SK-N-MC (cell line): ENCODE data around the gene SRGAP1.
A peak's percentile ranks its signal among the peaks of the same experiment; 100 is the strongest.

Experiments
- DNase-seq: peaks from one replicate; pipeline ENCODE4 v3.0.0-alpha.2; 2011; ENCODE audit warnings: low read depth, low spot score
- H3K27ac ChIP-seq: fragments of 200-600 bp; sonication (generic); 2 replicates; pipeline ENCODE4 v1.5.1; 2016; ENCODE audit warnings: mixed run types
- H3K36me3 ChIP-seq: fragments of 200-600 bp; sonication (generic); 2 replicates; pipeline ENCODE4 v1.6.1; 2017; ENCODE audit warnings: antibody characterized with exemption, low read length, mixed read lengths; ENCODE audit not compliant: insufficient read depth
- H3K4me3 ChIP-seq: fragments of 200-600 bp; sonication (generic); 2 replicates; pipeline ENCODE4 v1.5.1; 2016
- H3K9ac ChIP-seq: fragments of 200-600 bp; sonication (generic); 2 replicates; pipeline ENCODE4 v1.8.0; 2017; ENCODE audit warnings: mixed run types, mixed read lengths; ENCODE audit not compliant: insufficient read length
- H3K9me3 ChIP-seq: fragments of 200-600 bp; sonication (generic); 2 replicates; pipeline ENCODE4 v1.6.1; 2017; ENCODE audit warnings: low read depth, mild to moderate bottlenecking, antibody characterized with exemption, low read length, moderate library complexity, mixed read lengths
- EZH2 ChIP-seq: fragments of 200-600 bp; sonication (generic); IDR thresholded peaks from one replicate; pipeline ENCODE4 v1.6.1; 2017; ENCODE audit warnings: antibody characterized with exemption
- FOXP2 ChIP-seq: optimal IDR thresholded peaks from 2 replicates; pipeline ENCODE3; 2011; ENCODE audit warnings: mild to moderate bottlenecking, moderate library complexity; ENCODE audit not compliant: insufficient read depth; ENCODE audit errors: extremely low read length, control extremely low read depth
- POLR2AphosphoS5 ChIP-seq: IDR thresholded peaks from 2 replicates; pipeline ENCODE4 v1.6.1; 2012; ENCODE audit warnings: mild to moderate bottlenecking, low read depth, low read length, borderline replicate concordance

Gene SRGAP1

GRCh38 chr12:63844391-63845341 lies at the start of gene SRGAP1:
Gene SRGAP1 (plus strand): TSS chr12:63844700. CDS start chr12:63844817, 117 bp downstream.
- peak within 1 kb of the TSS; percentile 68 for H3K9ac ChIP-seq
- no peaks in the 10 kb centered on the region for H3K9me3 ChIP-seq
- H3K4me3 ChIP-seq = peak within 1 kb of the TSS; percentile 90
- no peaks in the 10 kb centered on the region for H3K36me3 ChIP-seq
- DNase-seq = no peak
- TF ChIP-seq EZH2 = no peak
- no peak within 1 kb of the TSS for H3K27ac ChIP-seq

DNA sequence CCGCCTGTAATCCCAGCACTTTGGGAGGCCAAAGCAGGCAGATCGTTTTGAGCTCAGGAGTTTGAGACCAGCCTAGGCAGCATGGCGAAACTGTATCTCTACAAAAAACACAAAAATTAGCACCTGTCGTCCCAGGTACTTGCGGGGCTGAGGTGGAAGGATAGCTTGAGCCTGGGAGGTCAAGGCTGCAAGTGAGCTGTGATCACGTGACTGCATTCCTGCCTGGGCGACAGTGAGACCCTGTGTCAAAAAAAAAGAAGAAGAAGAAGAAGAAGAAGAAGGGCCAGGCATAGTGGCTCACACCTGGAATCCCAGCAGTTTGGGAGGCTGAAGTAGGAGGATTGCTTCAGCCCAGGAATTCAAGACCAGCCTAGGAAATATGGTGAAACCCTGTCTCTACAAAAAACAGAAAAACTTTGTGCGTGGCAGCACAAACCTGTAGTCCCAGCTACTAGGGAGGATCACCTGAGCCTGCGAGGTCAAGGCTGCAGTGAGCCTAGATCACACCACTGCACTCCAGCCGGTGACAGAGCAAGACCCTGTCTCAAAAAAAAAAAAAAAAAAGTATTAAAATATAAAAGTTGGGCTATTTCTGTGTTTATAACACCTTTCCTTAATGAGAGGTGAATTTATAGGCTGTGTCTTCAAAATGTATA lies 49.3 kb upstream of the SRGAP1 start:
- H3K9ac ChIP-seq = no peak overlapping the region
- no peaks in the 10 kb centered on the region for H3K9me3 ChIP-seq
- H3K36me3 ChIP-seq = peaks cover 6% of the 10 kb centered on the region
- no peak for DNase-seq
- no peak overlapping the region for H3K4me3 ChIP-seq
- H3K27ac ChIP-seq = no peak overlapping the region
- TF ChIP-seq POLR2AphosphoS5 (no peak), FOXP2 (no peak), EZH2 (no peak)

- no peak overlapping the region for H3K4me3 ChIP-seq
- TF ChIP-seq FOXP2 (no peak), POLR2AphosphoS5 (no peak), EZH2 (no peak)
- no peak overlapping the region for H3K27ac ChIP-seq
- H3K9ac ChIP-seq = no peak overlapping the region
- no peaks in the 10 kb centered on the region for H3K9me3 ChIP-seq
- no peak for DNase-seq
- no peaks in the 10 kb centered on the region for H3K36me3 ChIP-seq
Observed at GRCh38 chr12:63795944-63796343, 48.6 kb upstream of the SRGAP1 start.

DNA sequence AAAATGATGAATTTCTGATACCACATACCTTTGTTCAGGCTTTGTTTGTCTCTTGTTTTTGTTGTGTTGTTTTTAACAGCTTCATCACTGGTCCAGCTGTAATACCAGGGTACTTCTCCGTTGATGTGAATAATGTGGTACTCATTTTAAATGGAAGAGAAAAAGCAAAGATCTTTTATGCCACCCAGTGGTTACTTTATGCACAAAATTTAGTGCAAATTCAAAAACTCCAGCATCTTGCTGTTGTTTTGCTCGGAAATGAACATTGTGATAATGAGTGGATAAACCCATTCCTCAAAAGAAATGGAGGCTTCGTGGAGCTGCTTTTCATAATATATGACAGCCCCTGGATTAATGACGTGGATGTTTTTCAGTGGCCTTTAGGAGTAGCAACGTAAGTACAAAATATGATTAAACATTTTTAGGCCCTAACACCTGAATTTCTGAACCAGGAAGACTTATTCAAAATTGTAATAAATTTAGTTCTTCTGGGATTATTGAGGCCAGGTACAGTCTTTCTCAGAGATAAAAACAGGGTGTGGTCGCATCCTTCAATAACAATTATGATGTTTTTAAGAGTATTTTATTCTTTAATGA lies 42.4 kb upstream of the SRGAP1 start:
- TF ChIP-seq FOXP2 (no peak), POLR2AphosphoS5 (no peak)
- H3K36me3 ChIP-seq = peaks cover 27% of the 10 kb centered on the region
- no peak for DNase-seq
- no peak overlapping the region for H3K4me3 ChIP-seq
- no peaks in the 10 kb centered on the region for H3K9me3 ChIP-seq
- no peak overlapping the region for H3K27ac ChIP-seq
- no peak overlapping the region for H3K9ac ChIP-seq

GRCh38 chr12:63804746-63805145 lies 39.8 kb upstream of the SRGAP1 start:
- no peak for DNase-seq
- Histone ChIP-seq H3K36me3 (peaks cover 35% of the 10 kb centered on the region), H3K4me3 (no peak overlapping the region), H3K9me3 (no peaks in the 10 kb centered on the region), H3K27ac (no peak overlapping the region), H3K9ac (no peak overlapping the region)
- TF ChIP-seq POLR2AphosphoS5 (no peak), EZH2 (no peak), FOXP2 (no peak)

- Histone ChIP-seq H3K36me3 (peaks cover 35% of the 10 kb centered on the region), H3K27ac (no peak overlapping the region), H3K4me3 (no peak overlapping the region), H3K9me3 (no peaks in the 10 kb centered on the region), H3K9ac (no peak overlapping the region)
- no peak for DNase-seq
- TF ChIP-seq EZH2 (no peak), POLR2AphosphoS5 (no peak), FOXP2 (no peak)
Observed at GRCh38 chr12:63805704-63806672, 38.5 kb upstream of the SRGAP1 start.

GRCh38 chr12:63808631-63809030 lies 35.9 kb upstream of the SRGAP1 start:
- Histone ChIP-seq H3K4me3 (no peak overlapping the region), H3K9ac (no peak overlapping the region), H3K36me3 (peaks cover 32% of the 10 kb centered on the region), H3K9me3 (no peaks in the 10 kb centered on the region), H3K27ac (peak overlapping the region; percentile 59; the same call in 1 of the 2 replicates)
- DNase-seq = peak; percentile 70
- TF ChIP-seq POLR2AphosphoS5 (no peak), FOXP2 (no peak), EZH2 (no peak)

GRCh38 chr12:63809566-63809965 lies 34.9 kb upstream of the SRGAP1 start:
- H3K4me3 ChIP-seq = no peak overlapping the region
- no peak for DNase-seq
- H3K9me3 ChIP-seq = no peaks in the 10 kb centered on the region
- no peak for TF ChIP-seq POLR2AphosphoS5
- TF ChIP-seq FOXP2 = no peak
- no peak for TF ChIP-seq EZH2
- H3K36me3 ChIP-seq = peaks cover 28% of the 10 kb centered on the region; the same call in 1 of the 2 replicates
- no peak overlapping the region; the same call in 1 of the 2 replicates for H3K27ac ChIP-seq
- H3K9ac ChIP-seq = no peak overlapping the region
